Fibroblast of lung (primary cell): ENCODE data around the gene LDLRAD4.

Experiments
- EZH2 ChIP-seq: IDR thresholded peaks from 2 replicates; pipeline ENCODE4 v1.5.1; 2012; ENCODE audit warnings: low read length, control low read depth, mild to moderate bottlenecking; ENCODE audit errors: missing control alignments
- TF ChIP-seq, protein P1 (sequence below), 2 donors: IDR thresholded peaks in 1 of 2; conservative IDR thresholded peaks in 1 of 2; 1 replicate in 1 of 2; 2 replicates in 1 of 2; pipeline ENCODE4 v1.5.1; 2011 to 2012; ENCODE audit warnings: low read length in 2 of 2, control low read depth in 1 of 2, inconsistent platforms in 1 of 2, low read depth in 1 of 2, mild to moderate bottlenecking in 1 of 2

DNA sequence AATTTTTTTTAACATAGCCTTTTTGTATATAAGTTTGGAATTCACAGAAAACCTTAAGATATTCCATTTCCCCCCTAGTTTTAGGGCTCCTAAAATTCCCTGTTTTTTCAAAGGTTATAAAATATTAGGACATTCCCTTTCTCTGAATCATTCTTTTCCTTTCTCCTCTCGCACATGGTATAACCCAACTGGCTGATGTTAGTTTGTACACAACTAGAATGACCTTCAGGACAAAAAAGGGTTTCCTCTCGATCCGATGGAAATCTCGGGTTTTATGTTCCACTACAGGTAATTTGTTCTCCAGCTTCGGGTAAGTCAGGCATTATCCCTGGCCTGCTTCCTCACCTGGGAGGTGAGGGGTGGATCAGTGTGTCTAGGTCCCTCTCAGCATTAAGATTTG lies 215.1 kb downstream of the LDLRAD4 start:
- TF ChIP-seq, protein P1, sequence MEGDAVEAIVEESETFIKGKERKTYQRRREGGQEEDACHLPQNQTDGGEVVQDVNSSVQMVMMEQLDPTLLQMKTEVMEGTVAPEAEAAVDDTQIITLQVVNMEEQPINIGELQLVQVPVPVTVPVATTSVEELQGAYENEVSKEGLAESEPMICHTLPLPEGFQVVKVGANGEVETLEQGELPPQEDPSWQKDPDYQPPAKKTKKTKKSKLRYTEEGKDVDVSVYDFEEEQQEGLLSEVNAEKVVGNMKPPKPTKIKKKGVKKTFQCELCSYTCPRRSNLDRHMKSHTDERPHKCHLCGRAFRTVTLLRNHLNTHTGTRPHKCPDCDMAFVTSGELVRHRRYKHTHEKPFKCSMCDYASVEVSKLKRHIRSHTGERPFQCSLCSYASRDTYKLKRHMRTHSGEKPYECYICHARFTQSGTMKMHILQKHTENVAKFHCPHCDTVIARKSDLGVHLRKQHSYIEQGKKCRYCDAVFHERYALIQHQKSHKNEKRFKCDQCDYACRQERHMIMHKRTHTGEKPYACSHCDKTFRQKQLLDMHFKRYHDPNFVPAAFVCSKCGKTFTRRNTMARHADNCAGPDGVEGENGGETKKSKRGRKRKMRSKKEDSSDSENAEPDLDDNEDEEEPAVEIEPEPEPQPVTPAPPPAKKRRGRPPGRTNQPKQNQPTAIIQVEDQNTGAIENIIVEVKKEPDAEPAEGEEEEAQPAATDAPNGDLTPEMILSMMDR (conservative IDR thresholded peaks at IDR 0.05 in 1 of 2, IDR thresholded peaks at IDR 0.05 in 1 of 2; ENCODE audit: low read depth in 1 of 2, low read length in 2 of 2) = no peak
- no peak for TF ChIP-seq EZH2
